MV-4-11 (cell line): ENCODE measurements around the gene CCR5.

ENCODE experiments used
- DNase-seq: peaks from one replicate; lab custom pipeline; 2025; lab: John Stamatoyannopoulos, UW

Gene CCR5

GRCh38 chr3:46408853-46409252, 38.1 kb downstream of the CCR5 start:
- no peak for DNase-seq

- no peak for DNase-seq
Observed at GRCh38 chr3:46409739-46410489, 39.2 kb downstream of the CCR5 start.

- no peak for DNase-seq
Observed at GRCh38 chr3:46410669-46411068, 39.9 kb downstream of the CCR5 start.

- DNase-seq = no peak
Observed at GRCh38 chr3:46411271-46411670, 40.5 kb downstream of the CCR5 start.

- DNase-seq = no peak
Observed at GRCh38 chr3:46412786-46413298, 42.1 kb downstream of the CCR5 start.

GRCh38 chr3:46413951-46414350, 43.2 kb downstream of the CCR5 start:
- DNase-seq = no peak

GRCh38 chr3:46414739-46415138, 44.0 kb downstream of the CCR5 start:
- DNase-seq = no peak

- DNase-seq = peak; percentile 51
Observed at GRCh38 chr3:46416125-46416810, 45.5 kb downstream of the CCR5 start.

GRCh38 chr3:46416811-46417510, 46.2 kb downstream of the CCR5 start:
- no peak for DNase-seq

GRCh38 chr3:46417841-46418611, 47.3 kb downstream of the CCR5 start:
- DNase-seq = no peak

- no peak for DNase-seq
Observed at GRCh38 chr3:46419816-46420215, 49.1 kb downstream of the CCR5 start.

GRCh38 chr3:46420931-46421330, 50.2 kb downstream of the CCR5 start:
- DNase-seq = no peak

- no peak for DNase-seq
Observed at GRCh38 chr3:46422617-46423016, 51.9 kb downstream of the CCR5 start.

GRCh38 chr3:46423588-46423987, 52.8 kb downstream of the CCR5 start:
- DNase-seq = no peak
